HG03354 (cell line): ENCODE data around the gene ZNF8.
A peak's percentile ranks its signal among the peaks of the same experiment; 100 is the strongest.
"Not testable (repeated sequence)": the region's sequence is repeated elsewhere in the genome, so short reads cannot be mapped to it uniquely, and the experiment has no call there.

Experiments used
- ATAC-seq: cut with Tn5 transposase; IDR thresholded peaks from one replicate; pipeline ENCODE4 v1.9.1; 2021; ENCODE audit warnings: mild to moderate bottlenecking; ENCODE audit not compliant: unreplicated experiment, poor library complexity, severe bottlenecking

The ZNF8 gene

GRCh38 chr19:58278541-58279041 lies at the start of gene ZNF8:
Gene ZNF8 (plus strand): TSS chr19:58278955. CDS start chr19:58279082, 127 bp downstream.
- peak; percentile 96 for ATAC-seq

GRCh38 chr19:58229255-58229639 lies 49.5 kb upstream of the ZNF8 start:
- no peak for ATAC-seq

- no peak for ATAC-seq
These were observed 41.4 kb upstream of the ZNF8 start for GRCh38 chr19:58237324-58237723.

- ATAC-seq, result no peak
These were observed 35.4 kb upstream of the ZNF8 start for GRCh38 chr19:58243351-58243750.

- ATAC-seq, result no peak
These were observed 29.9 kb upstream of the ZNF8 start for GRCh38 chr19:58248886-58249285.

- ATAC-seq, result no peak
These were observed 26.6 kb upstream of the ZNF8 start for GRCh38 chr19:58252102-58252685.

GRCh38 chr19:58258259-58258658 lies 20.5 kb upstream of the ZNF8 start:
- not testable (repeated sequence) for ATAC-seq

- ATAC-seq, result no peak
These were observed 17.2 kb upstream of the ZNF8 start for GRCh38 chr19:58261600-58261967.

GRCh38 chr19:58261968-58262921 lies 16.5 kb upstream of the ZNF8 start:
- no peak for ATAC-seq

GRCh38 chr19:58262922-58263296 lies 15.8 kb upstream of the ZNF8 start:
- ATAC-seq, result no peak

- ATAC-seq, result no peak
These were observed 13.7 kb upstream of the ZNF8 start for GRCh38 chr19:58265100-58265499.

GRCh38 chr19:58268344-58268743 lies 10.4 kb upstream of the ZNF8 start:
- no peak for ATAC-seq

- no peak for ATAC-seq
These were observed 4.0 kb upstream of the ZNF8 start for GRCh38 chr19:58274771-58275201.

- no peak for ATAC-seq
These were observed 3.2 kb upstream of the ZNF8 start for GRCh38 chr19:58275564-58275963.

GRCh38 chr19:58277197-58277596 lies 1.6 kb upstream of the ZNF8 start:
- no peak for ATAC-seq

- ATAC-seq, result no peak
These were observed 811 bp upstream of the ZNF8 start for GRCh38 chr19:58277748-58278540.

- peak; percentile 36 for ATAC-seq
These were observed 528 bp downstream of the ZNF8 start for GRCh38 chr19:58279042-58279924.

- ATAC-seq, result no peak
These were observed 1.2 kb downstream of the ZNF8 start for GRCh38 chr19:58279925-58280316.

- ATAC-seq, result no peak
These were observed 5.4 kb downstream of the ZNF8 start for GRCh38 chr19:58284199-58284598.
